ENCODE measurements around the gene MROH7.

MROH7 gene

GRCh38 chr1:54640863-54641836 is at the start of gene MROH7:
Gene MROH7 (plus strand): TSS chr1:54641786. CDS start chr1:54652927, 11,141 bp downstream.
- DNase-seq (ENCODE audit: insufficient read length, low spot score) (no peak), FAIRE-seq (no peak)

- no peak for FAIRE-seq
- DNase-seq (ENCODE audit: insufficient read length, low spot score), result no peak
Measured at GRCh38 chr1:54593571-54594160, 47.9 kb upstream of the MROH7 start.

GRCh38 chr1:54594463-54594862 is 47.1 kb upstream of the MROH7 start:
- FAIRE-seq, result no peak

GRCh38 chr1:54595956-54596498 is 45.6 kb upstream of the MROH7 start:
- FAIRE-seq, result no peak
- DNase-seq (ENCODE audit: insufficient read length, low spot score), result no peak

More at GRCh38 chr1:54594463-54594862, 47.1 kb upstream of the MROH7 start:
- DNase-seq (ENCODE audit: insufficient read length, low spot score), result no peak

GRCh38 chr1:54596756-54597155 is 44.8 kb upstream of the MROH7 start:
- DNase-seq (ENCODE audit: insufficient read length, low spot score), result no peak
- no peak for FAIRE-seq

- FAIRE-seq (no peak), DNase-seq (ENCODE audit: insufficient read length, low spot score) (no peak)
Measured at GRCh38 chr1:54597455-54598030, 44.0 kb upstream of the MROH7 start.

- FAIRE-seq, result no peak
- DNase-seq (ENCODE audit: insufficient read length, low spot score), result no peak
Measured at GRCh38 chr1:54599211-54599823, 42.3 kb upstream of the MROH7 start.

GRCh38 chr1:54600947-54601721 is 40.5 kb upstream of the MROH7 start:
- FAIRE-seq (no peak), DNase-seq (ENCODE audit: insufficient read length, low spot score) (no peak)

GRCh38 chr1:54601730-54602129 is 39.9 kb upstream of the MROH7 start:
- FAIRE-seq, result no peak

GRCh38 chr1:54602554-54602953 is 39.0 kb upstream of the MROH7 start:
- no peak for FAIRE-seq
- no peak for DNase-seq (ENCODE audit: insufficient read length, low spot score)

More at GRCh38 chr1:54601730-54602129, 39.9 kb upstream of the MROH7 start:
- DNase-seq (ENCODE audit: insufficient read length, low spot score), result no peak

- no peak for FAIRE-seq
- no peak for DNase-seq (ENCODE audit: insufficient read length, low spot score)
Measured at GRCh38 chr1:54603241-54603640, 38.3 kb upstream of the MROH7 start.

- FAIRE-seq (no peak), DNase-seq (ENCODE audit: insufficient read length, low spot score) (no peak)
Measured at GRCh38 chr1:54604051-54604450, 37.5 kb upstream of the MROH7 start.

GRCh38 chr1:54604572-54605370 is 36.8 kb upstream of the MROH7 start:
- FAIRE-seq, result no peak
- no peak for DNase-seq (ENCODE audit: insufficient read length, low spot score)

GRCh38 chr1:54606096-54606989 is 35.2 kb upstream of the MROH7 start:
- no peak for DNase-seq (ENCODE audit: insufficient read length, low spot score)
- no peak for FAIRE-seq

- no peak for FAIRE-seq
- DNase-seq (ENCODE audit: insufficient read length, low spot score), result no peak
Measured at GRCh38 chr1:54606990-54607325, 34.6 kb upstream of the MROH7 start.

- FAIRE-seq, result no peak
- no peak for DNase-seq (ENCODE audit: insufficient read length, low spot score)
Measured at GRCh38 chr1:54607821-54608565, 33.6 kb upstream of the MROH7 start.

- FAIRE-seq (no peak), DNase-seq (ENCODE audit: insufficient read length, low spot score) (no peak)
Measured at GRCh38 chr1:54608566-54609230, 32.9 kb upstream of the MROH7 start.
